IMR-90 (cell line): Measurements from ENCODE around the gene SCAMP2. TPM values are rescaled to one million over a fixed set of nuclear protein-coding genes. Genes with fewer than 3 reads are reported as not detected.

ENCODE experiments used
- ATAC-seq: fragments of 200-7000 bp; cut with Tn5 transposase; 2 replicates; pipeline ENCODE4 v1.9.1; 2020; ENCODE audit warnings: low read depth, mild to moderate bottlenecking, moderate library complexity
- BruUV-seq: library from RNA; stranded (reverse); fragments of 400-500 nt; replicated peaks from 2 replicates; lab custom pipeline; 2021; lab: Mats Ljungman, UMichigan
- CTCF ChIA-PET: fragments of 300-600 bp; formaldehyde crosslinking; extraction: SDS; loops from one replicate; lab custom pipeline; 2021; ENCODE audit warnings: antibody characterized with exemption; lab: Yijun Ruan, JAX
- POLR2A ChIA-PET: fragments of 300-600 bp; sonication (Branson Sonifier 250); formaldehyde crosslinking; loops from one replicate; lab custom pipeline; 2022; ENCODE audit warnings: antibody characterized with exemption; ENCODE audit not compliant: unreplicated experiment; lab: Charles Lee
- DNase-seq: peaks from one replicate; pipeline ENCODE4 v3.0.0; 2013
- H2AFZ ChIP-seq: replicated peaks from 2 replicates; pipeline ENCODE3; 2013; ENCODE audit warnings: low read length, mild to moderate bottlenecking; ENCODE audit not compliant: poor library complexity
- H2AK5ac ChIP-seq: 2 replicates; pipeline ENCODE4 v1.6.1; 2013; ENCODE audit warnings: low read depth, low read length, inconsistent platforms
- H2AK9ac ChIP-seq: replicated peaks from 2 replicates; pipeline ENCODE3; 2013; ENCODE audit warnings: mild to moderate bottlenecking, low read depth, low read length, moderate library complexity; ENCODE audit not compliant: poor library complexity
- H2BK120ac ChIP-seq: 2 replicates; pipeline ENCODE4 v1.6.1; 2013; ENCODE audit warnings: low read depth, low read length, inconsistent platforms
- H2BK15ac ChIP-seq: 3 replicates; pipeline ENCODE4 v1.6.1; 2013; ENCODE audit warnings: low read depth, low read length, inconsistent platforms
- H2BK20ac ChIP-seq: 2 replicates; pipeline ENCODE4 v1.6.1; 2013; ENCODE audit warnings: low read depth, mild to moderate bottlenecking, inconsistent platforms, low read length, moderate library complexity
- H2BK5ac ChIP-seq: 2 replicates; pipeline ENCODE4 v1.6.1; 2013; ENCODE audit warnings: mild to moderate bottlenecking, low read depth, low read length, inconsistent platforms; ENCODE audit not compliant: poor library complexity, severe bottlenecking
- H3K14ac ChIP-seq: replicated peaks from 2 replicates; pipeline ENCODE4 v1.6.1; 2013; ENCODE audit warnings: low read depth, low read length, inconsistent platforms
- H3K18ac ChIP-seq: 2 replicates; pipeline ENCODE4 v1.6.1; 2013; ENCODE audit warnings: low read depth, low read length, control low read depth
- H3K23ac ChIP-seq: 2 replicates; pipeline ENCODE4 v1.6.1; 2013; ENCODE audit warnings: low read depth, low read length, inconsistent platforms
- H3K27ac ChIP-seq: 2 replicates; pipeline ENCODE4 v1.5.1; 2013; ENCODE audit warnings: mild to moderate bottlenecking, control low read depth, low read length; ENCODE audit not compliant: insufficient read depth
- H3K27me3 ChIP-seq: 2 replicates; pipeline ENCODE4 v1.6.1; 2013; ENCODE audit warnings: low read length; ENCODE audit not compliant: control insufficient read depth, insufficient read depth
- H3K36me3 ChIP-seq: 2 replicates; pipeline ENCODE4 v1.6.1; 2013; ENCODE audit warnings: low read length, mixed read lengths; ENCODE audit not compliant: control insufficient read depth, insufficient read depth
- H3K4ac ChIP-seq: 2 replicates; pipeline ENCODE4 v1.6.1; 2013; ENCODE audit warnings: low read depth, low read length, inconsistent platforms
- H3K4me1 ChIP-seq: 2 replicates; pipeline ENCODE4 v1.6.1; 2013; ENCODE audit warnings: low read length, mixed read lengths; ENCODE audit not compliant: control insufficient read depth, insufficient read depth
- H3K4me2 ChIP-seq: 2 replicates; pipeline ENCODE4 v1.6.1; 2013; ENCODE audit warnings: low read depth, mild to moderate bottlenecking, control low read depth, low read length, moderate library complexity
- H3K4me3 ChIP-seq: 2 replicates; pipeline ENCODE4 v1.5.1; 2013; ENCODE audit warnings: low read depth, mild to moderate bottlenecking, control low read depth, low read length, moderate library complexity; ENCODE audit not compliant: insufficient read depth
- H3K56ac ChIP-seq: 2 replicates; pipeline ENCODE4 v1.6.1; 2013; ENCODE audit warnings: low read length, inconsistent platforms; ENCODE audit not compliant: insufficient read depth; ENCODE audit errors: extremely low read depth
- H3K79me1 ChIP-seq, 2 experiments: 2 replicates each; pipeline ENCODE4 v1.6.1; 2013; ENCODE audit warnings: low read length in 2 of 2, inconsistent platforms in 1 of 2, low read depth in 1 of 2
- H3K9ac ChIP-seq: 2 replicates; pipeline ENCODE4 v1.6.1; 2013; ENCODE audit warnings: low read depth, low read length, control low read depth
- H3K9me1 ChIP-seq: 2 replicates; pipeline ENCODE4 v1.6.1; 2013; ENCODE audit warnings: low read length, inconsistent platforms; ENCODE audit not compliant: insufficient read depth
- H3K9me3 ChIP-seq: 2 replicates; pipeline ENCODE4 v1.6.1; 2013; ENCODE audit warnings: low read length; ENCODE audit not compliant: control insufficient read depth, insufficient read depth
- H4K20me1 ChIP-seq: 2 replicates; pipeline ENCODE4 v1.6.1; 2013; ENCODE audit warnings: low read length, inconsistent platforms; ENCODE audit not compliant: insufficient read depth
- H4K5ac ChIP-seq: 2 replicates; pipeline ENCODE4 v1.6.1; 2013; ENCODE audit warnings: mild to moderate bottlenecking, low read depth, low read length, control low read depth
- H4K8ac ChIP-seq, 2 experiments: 2 replicates each; pipeline ENCODE4 v1.6.1; 2013; ENCODE audit warnings: low read depth in 2 of 2, low read length in 2 of 2, control low read depth in 1 of 2, inconsistent platforms in 1 of 2
- H4K91ac ChIP-seq: 2 replicates; pipeline ENCODE4 v1.6.1; 2013; ENCODE audit warnings: low read depth, low read length, inconsistent platforms; ENCODE audit not compliant: insufficient read depth
- BHLHE40 ChIP-seq: fragments of 150-350 bp; IDR thresholded peaks from 2 replicates; pipeline ENCODE4 v1.6.1; 2016; ENCODE audit warnings: mild to moderate bottlenecking, low read depth, low read length
- CEBPB ChIP-seq: IDR thresholded peaks from 2 replicates; pipeline ENCODE4 v1.6.1; 2012; ENCODE audit warnings: low read depth, low read length, improper control_type of control experiment
- CHD1 ChIP-seq: IDR thresholded peaks from 2 replicates; pipeline ENCODE4 v1.6.1; 2012; ENCODE audit warnings: low read depth, low read length, improper control_type of control experiment
- FOS ChIP-seq: fragments of 150-350 bp; IDR thresholded peaks from 2 replicates; pipeline ENCODE4 v1.6.1; 2016; ENCODE audit warnings: low read depth, low read length
- MAFK ChIP-seq: IDR thresholded peaks from 2 replicates; pipeline ENCODE4 v1.6.1; 2012; ENCODE audit warnings: low read depth, low read length, improper control_type of control experiment
- POLR2A ChIP-seq: IDR thresholded peaks from 2 replicates; pipeline ENCODE4 v1.6.1; 2012; ENCODE audit warnings: mild to moderate bottlenecking, low read depth, low read length
- RCOR1 ChIP-seq: IDR thresholded peaks from 2 replicates; pipeline ENCODE4 v1.6.1; 2012; ENCODE audit warnings: mild to moderate bottlenecking, low read length, improper control_type of control experiment; ENCODE audit not compliant: insufficient replicate concordance
- SMC3 ChIP-seq: fragments of 150-350 bp; IDR thresholded peaks from 2 replicates; pipeline ENCODE4 v1.6.1; 2016; ENCODE audit warnings: low read depth, mild to moderate bottlenecking, antibody characterized with exemption, low read length, moderate library complexity
- WGBS, 2 experiments: methylation state at CpG; one replicate each; pipeline versions ENCODE4 v1.1.5 to v1.1.7; 2013; ENCODE audit warnings: missing lambda C conversion rate in 2 of 2; ENCODE audit not compliant: insufficient read length in 1 of 2; ENCODE audit errors: extremely low coverage in 2 of 2; 5-methylcytosine and 5-hydroxymethylcytosine counted together
- dilution Hi-C: fragments of 300-500 bp; cut with HindIII; formaldehyde crosslinking; loops from one replicate; pipeline ENCODE4 v1.14.3; 2018; ENCODE audit warnings: low sequenced_read_pairs; ENCODE audit not compliant: unreplicated experiment
- in situ Hi-C: fragments of 300-500 bp; cut with MboI; formaldehyde crosslinking; loops from 3 replicates; pipeline ENCODE4 v1.14.3; 2019; ENCODE audit warnings: low sequenced_read_pairs, inconsistent platforms, mixed read lengths
- intact Hi-C: fragments of 100-400 bp; cut with micrococcal nuclease; formaldehyde crosslinking; loops from 2 replicates; pipeline ENCODE4 v1.10.0; 2022
- polyA plus RNA-seq, 3 experiments: library from polyadenylated mRNA; depleted of rRNA; stranded (reverse); fragments of >200 nt; gene quantifications; 2 replicates each; pipeline ENCODE4 v1.2.3, GENCODE V29; 2012; ENCODE audit warnings: low replicate concordance in 1 of 3
- total RNA-seq: library from RNA; depleted of rRNA; stranded (reverse); fragments of >200 nt; gene quantifications from 2 replicates; pipeline ENCODE4 v1.2.3, GENCODE V29; 2012
- TF ChIP-seq, protein P1 (sequence below): conservative IDR thresholded peaks from 2 replicates; pipeline ENCODE4 v1.5.1; 2012; ENCODE audit warnings: mild to moderate bottlenecking, low read depth, low read length, improper control_type of control experiment
- TF ChIP-seq, protein P2 (sequence below): fragments of 150-350 bp; IDR thresholded peaks from 2 replicates; pipeline ENCODE4 v1.6.1; 2016; ENCODE audit warnings: low read depth, mild to moderate bottlenecking, low read length, moderate library complexity, borderline replicate concordance

SCAMP2 gene
- total and polyA plus RNA-seq, 2 of the 4 experiments (the other 2 are of a cell fraction): 25.8 to 111 TPM

DNA sequence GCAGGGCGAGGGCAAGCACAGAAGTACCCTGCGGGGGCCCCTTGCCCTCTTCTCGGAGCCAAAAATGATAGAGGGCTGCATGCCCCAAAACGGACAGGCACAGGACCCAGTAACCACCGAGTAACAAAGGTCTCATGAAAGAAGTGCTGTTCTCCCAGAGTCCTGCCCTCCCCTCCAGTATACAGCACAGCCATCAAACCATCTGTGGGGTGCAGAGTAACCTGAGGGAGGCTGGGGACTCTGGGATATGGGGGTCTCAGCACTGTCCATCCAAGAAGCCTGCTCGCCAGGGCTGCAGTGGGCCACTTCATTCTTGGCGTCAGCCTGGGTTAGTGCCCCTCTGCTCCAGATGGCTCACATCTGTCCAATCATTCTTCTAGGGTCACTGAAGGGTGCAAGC is 36.3 kb downstream of the SCAMP2 start:
- Histone ChIP-seq H3K36me3 (peaks cover 3% of the 10 kb centered on the region; the same call in 1 of the 2 replicates), H4K20me1 (no peaks in the 10 kb centered on the region), H3K9me1 (no peaks in the 10 kb centered on the region), H2BK5ac (no peak overlapping the region), H3K4me3 (no peak overlapping the region), H3K4me1 (no peaks in the 10 kb centered on the region; the same call in 1 of the 2 replicates), H3K27me3 (no peaks in the 10 kb centered on the region), H2BK120ac (no peak overlapping the region), H3K18ac (no peak overlapping the region), H4K91ac (no peak overlapping the region), H2BK20ac (no peak overlapping the region), H2AK9ac (no peak overlapping the region), H3K9me3 (no peaks in the 10 kb centered on the region), H3K27ac (no peak overlapping the region), H4K5ac (no peak overlapping the region), H3K23ac (no peak overlapping the region), H2BK15ac (no peak overlapping the region), H3K56ac (no peak overlapping the region), H4K8ac (no peak overlapping the region), H3K4me2 (no peak overlapping the region), H3K79me1 (peaks cover 0 to 5% of the 10 kb centered on the region in 2 experiments; a peak in 1 of 4 replicates), H3K4ac (no peak overlapping the region), H2AK5ac (no peak overlapping the region), H3K14ac (no peak overlapping the region), H3K9ac (no peak overlapping the region), H2AFZ (no peak overlapping the region)
- intact Hi-C loops (no loop called here), dilution Hi-C loops (no loop called here), in situ Hi-C loops (no loop called here)
- TF ChIP-seq, protein P1, sequence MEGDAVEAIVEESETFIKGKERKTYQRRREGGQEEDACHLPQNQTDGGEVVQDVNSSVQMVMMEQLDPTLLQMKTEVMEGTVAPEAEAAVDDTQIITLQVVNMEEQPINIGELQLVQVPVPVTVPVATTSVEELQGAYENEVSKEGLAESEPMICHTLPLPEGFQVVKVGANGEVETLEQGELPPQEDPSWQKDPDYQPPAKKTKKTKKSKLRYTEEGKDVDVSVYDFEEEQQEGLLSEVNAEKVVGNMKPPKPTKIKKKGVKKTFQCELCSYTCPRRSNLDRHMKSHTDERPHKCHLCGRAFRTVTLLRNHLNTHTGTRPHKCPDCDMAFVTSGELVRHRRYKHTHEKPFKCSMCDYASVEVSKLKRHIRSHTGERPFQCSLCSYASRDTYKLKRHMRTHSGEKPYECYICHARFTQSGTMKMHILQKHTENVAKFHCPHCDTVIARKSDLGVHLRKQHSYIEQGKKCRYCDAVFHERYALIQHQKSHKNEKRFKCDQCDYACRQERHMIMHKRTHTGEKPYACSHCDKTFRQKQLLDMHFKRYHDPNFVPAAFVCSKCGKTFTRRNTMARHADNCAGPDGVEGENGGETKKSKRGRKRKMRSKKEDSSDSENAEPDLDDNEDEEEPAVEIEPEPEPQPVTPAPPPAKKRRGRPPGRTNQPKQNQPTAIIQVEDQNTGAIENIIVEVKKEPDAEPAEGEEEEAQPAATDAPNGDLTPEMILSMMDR: no peak
- TF ChIP-seq, protein P2, sequence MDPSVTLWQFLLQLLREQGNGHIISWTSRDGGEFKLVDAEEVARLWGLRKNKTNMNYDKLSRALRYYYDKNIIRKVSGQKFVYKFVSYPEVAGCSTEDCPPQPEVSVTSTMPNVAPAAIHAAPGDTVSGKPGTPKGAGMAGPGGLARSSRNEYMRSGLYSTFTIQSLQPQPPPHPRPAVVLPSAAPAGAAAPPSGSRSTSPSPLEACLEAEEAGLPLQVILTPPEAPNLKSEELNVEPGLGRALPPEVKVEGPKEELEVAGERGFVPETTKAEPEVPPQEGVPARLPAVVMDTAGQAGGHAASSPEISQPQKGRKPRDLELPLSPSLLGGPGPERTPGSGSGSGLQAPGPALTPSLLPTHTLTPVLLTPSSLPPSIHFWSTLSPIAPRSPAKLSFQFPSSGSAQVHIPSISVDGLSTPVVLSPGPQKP: no peak
- TF ChIP-seq BHLHE40: no peak
- TF ChIP-seq FOS: no peak
- TF ChIP-seq SMC3: no peak
- TF ChIP-seq CHD1: no peak
- TF ChIP-seq CEBPB: no peak
- no peak for TF ChIP-seq POLR2A
- TF ChIP-seq MAFK: no peak
- no peak for TF ChIP-seq RCOR1
- ChIA-PET POLR2A (no interaction called here), CTCF (no interaction called here)
- DNase-seq (no peak), ATAC-seq (no peak)
- 90% methylated on average over 5 of the region's 7 CpGs; no CpG with 5 or more reads in 1 of the 2 experiments for WGBS, 2 experiments
- BruUV-seq: no TSS peak
